ENCODE results near the gene CAPN13. TPM values are rescaled to one million over a fixed set of nuclear protein-coding genes. Genes with fewer than 3 reads are reported as not detected.

Gene CAPN13
- total RNA-seq, 4 donors from 2014 or later, result 0.12 TPM; not detected in 3

- WGBS, 2 donors (ENCODE audit: low coverage in 1 of 2), result 76 to 84% methylated on average over 6 to 13 of the region's 18 CpGs
Observed at GRCh38 chr2:30736461-30737325, 70.6 kb downstream of the CAPN13 start.

DNA sequence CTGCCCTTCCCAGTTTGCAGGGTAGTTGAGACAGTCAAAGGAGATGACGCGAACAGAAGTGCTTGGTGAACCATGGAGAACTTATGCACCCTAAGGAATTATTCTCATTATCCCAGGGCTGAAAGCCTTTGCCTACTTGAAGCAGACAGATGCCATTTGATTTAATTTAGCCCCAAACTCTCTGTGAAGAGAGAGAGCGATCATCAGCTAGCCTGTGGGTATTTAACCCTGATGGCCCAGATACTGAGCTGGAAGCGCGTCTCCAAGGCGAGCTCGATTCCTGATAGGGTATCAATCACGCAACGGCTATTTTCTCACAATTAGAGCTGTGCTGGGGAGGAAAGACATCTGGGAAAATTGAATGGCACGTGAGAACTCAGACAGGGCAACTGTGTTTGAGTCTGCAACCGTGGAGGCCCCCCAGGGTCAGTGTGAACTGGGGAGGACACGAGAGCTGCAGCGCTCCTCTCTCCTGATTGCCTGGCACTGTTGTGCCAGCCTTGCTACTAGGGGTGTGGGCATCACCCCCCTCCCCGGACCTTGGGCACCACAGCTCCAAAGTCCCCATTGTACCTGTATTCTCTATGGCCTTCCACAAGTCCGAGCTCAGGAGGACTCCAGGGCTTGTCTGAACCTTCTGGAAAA lies 73.2 kb downstream of the CAPN13 start:
- no peak for TF ChIP-seq POLR2AphosphoS5 (IDR thresholded peaks at IDR 0.05)
- no peak for TF ChIP-seq POLR2A (IDR thresholded peaks at IDR 0.05)
- no peak for TF ChIP-seq EP300 (IDR thresholded peaks at IDR 0.05)
- TF ChIP-seq CTCF (IDR thresholded peaks at IDR 0.05), result no peak
- Histone ChIP-seq H3K36me3 (no peaks in the 10 kb centered on the region), H3K4me1 (no peaks in the 10 kb centered on the region), H3K9me3 (no peaks in the 10 kb centered on the region), H3K27ac (no peak overlapping the region), H3K27me3 (peaks cover 39% of the 10 kb centered on the region), H3K4me3 (no peak overlapping the region)
- no peak for ATAC-seq
- 50 to 70% methylated on average over 2 to 4 of the region's 15 CpGs for WGBS, 2 donors (ENCODE audit: low coverage in 1 of 2)

More at GRCh38 chr2:30736461-30737325, 70.6 kb downstream of the CAPN13 start:
- Histone ChIP-seq H3K36me3 (no peaks in the 10 kb centered on the region), H3K27ac (no peak overlapping the region), H3K4me3 (no peak overlapping the region), H3K27me3 (peaks cover 34% of the 10 kb centered on the region), H3K4me1 (no peaks in the 10 kb centered on the region), H3K9me3 (no peaks in the 10 kb centered on the region)
- TF ChIP-seq POLR2A (IDR thresholded peaks at IDR 0.05) (no peak), CTCF (IDR thresholded peaks at IDR 0.05) (no peak), POLR2AphosphoS5 (IDR thresholded peaks at IDR 0.05) (no peak), EP300 (IDR thresholded peaks at IDR 0.05) (no peak)
- ATAC-seq, result no peak

- H3K9me3 ChIP-seq, result no peaks in the 10 kb centered on the region
Observed at GRCh38 chr2:30732876-30733275, 74.4 kb downstream of the CAPN13 start.

DNA sequence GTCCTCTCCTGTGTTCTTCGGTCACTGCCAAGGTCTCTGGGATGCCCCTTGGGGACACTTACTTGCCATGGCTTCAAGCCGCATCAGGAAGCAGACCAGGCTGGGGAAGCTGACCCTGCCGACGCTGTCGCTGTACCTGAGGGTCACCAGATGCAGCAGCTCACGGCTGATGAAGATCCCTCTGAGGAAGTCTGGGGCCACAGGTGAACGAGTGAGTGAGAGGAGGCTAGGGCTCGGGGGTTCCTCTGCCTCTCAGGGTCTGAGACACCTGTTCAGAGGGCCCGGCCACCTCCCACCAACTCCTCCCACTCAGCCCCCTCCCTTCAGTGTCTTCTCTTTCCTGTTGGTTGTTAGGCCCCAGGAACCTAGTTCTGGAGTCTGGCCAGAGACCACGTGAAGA lies 74.9 kb downstream of the CAPN13 start:
- TF ChIP-seq EP300 (IDR thresholded peaks at IDR 0.05), result no peak
- TF ChIP-seq POLR2AphosphoS5 (IDR thresholded peaks at IDR 0.05), result no peak
- TF ChIP-seq POLR2A (IDR thresholded peaks at IDR 0.05), result no peak
- TF ChIP-seq CTCF (IDR thresholded peaks at IDR 0.05), result no peak
- no peak for ATAC-seq
- Histone ChIP-seq H3K4me1 (no peaks in the 10 kb centered on the region), H3K36me3 (no peaks in the 10 kb centered on the region), H3K9me3 (no peaks in the 10 kb centered on the region), H3K27me3 (peaks cover 39% of the 10 kb centered on the region), H3K27ac (no peak overlapping the region), H3K4me3 (no peak overlapping the region)
- WGBS, 2 donors (ENCODE audit: low coverage in 1 of 2), result 76% methylated on average over 3 of the region's 10 CpGs; no CpG with 5 or more reads in 1 of the 2 donors

More at GRCh38 chr2:30732876-30733275, 74.4 kb downstream of the CAPN13 start:
- WGBS, 2 donors (ENCODE audit: low coverage in 1 of 2), result 50 to 85% methylated on average over 1 to 2 of the region's 4 CpGs
- Histone ChIP-seq H3K4me1 (no peaks in the 10 kb centered on the region), H3K4me3 (no peak overlapping the region), H3K27ac (no peak overlapping the region), H3K36me3 (no peaks in the 10 kb centered on the region), H3K27me3 (peaks cover 39% of the 10 kb centered on the region)
- ATAC-seq, result no peak
- TF ChIP-seq EP300 (IDR thresholded peaks at IDR 0.05), result no peak
- no peak for TF ChIP-seq POLR2A (IDR thresholded peaks at IDR 0.05)
- TF ChIP-seq POLR2AphosphoS5 (IDR thresholded peaks at IDR 0.05), result no peak
- TF ChIP-seq CTCF (IDR thresholded peaks at IDR 0.05), result no peak
